Fibroblast of lung (primary cell): ENCODE data around the gene LGALS3BP. TPM values are rescaled to one million over a fixed set of nuclear protein-coding genes. Genes with fewer than 3 reads are reported as not detected.
"Not testable (repeated sequence)": the region's sequence is repeated elsewhere in the genome, so short reads cannot be mapped to it uniquely, and the experiment has no call there.

ENCODE experiments used
- DNase-seq, 2 donors: peaks; one replicate each; pipeline versions ENCODE4 v3.0.0 to v3.0.0-alpha.2; 2010; ENCODE audit warnings: low read depth in 2 of 2
- H2AFZ ChIP-seq: 2 replicates; pipeline ENCODE4 v1.5.1; 2012; ENCODE audit warnings: low read length, control low read depth, inconsistent platforms
- H3K27ac ChIP-seq: 2 replicates; pipeline ENCODE4 v1.5.1; 2011; ENCODE audit warnings: low read length, control low read depth; ENCODE audit not compliant: insufficient read depth
- H3K27me3 ChIP-seq: 2 replicates; pipeline ENCODE4 v1.5.1; 2011; ENCODE audit warnings: mild to moderate bottlenecking, low read length; ENCODE audit not compliant: control insufficient read depth, insufficient read depth
- H3K36me3 ChIP-seq: 2 replicates; pipeline ENCODE4 v1.5.1; 2011; ENCODE audit warnings: low read length; ENCODE audit not compliant: control insufficient read depth, insufficient read depth
- H3K4me1 ChIP-seq: 2 replicates; pipeline ENCODE4 v1.5.1; 2011; ENCODE audit warnings: low read length; ENCODE audit not compliant: control insufficient read depth, insufficient read depth; ENCODE audit errors: extremely low read depth
- H3K4me2 ChIP-seq: 2 replicates; pipeline ENCODE4 v1.5.1; 2011; ENCODE audit warnings: low read length, control low read depth; ENCODE audit not compliant: insufficient read depth; ENCODE audit errors: extremely low read depth
- H3K4me3 ChIP-seq, 4 experiments: fragments of 200-600 bp in 1 of 4; sonication (generic) in 1 of 4; replicated peaks in 1 of 4; 2 replicates each; pipeline ENCODE4 v1.5.1; 2011 to 2016; ENCODE audit warnings: low read length in 4 of 4, low read depth in 3 of 4, mild to moderate bottlenecking in 3 of 4, control low read depth in 2 of 4, inconsistent platforms in 1 of 4, mixed read lengths in 1 of 4; ENCODE audit not compliant: insufficient read depth in 1 of 4; ENCODE audit errors: control extremely low read depth in 1 of 4
- H3K79me2 ChIP-seq: 2 replicates; pipeline ENCODE4 v1.5.1; 2012; ENCODE audit warnings: mild to moderate bottlenecking, low read length, inconsistent platforms; ENCODE audit not compliant: control insufficient read depth, insufficient read depth
- H3K9ac ChIP-seq: 2 replicates; pipeline ENCODE4 v1.5.1; 2011; ENCODE audit warnings: mild to moderate bottlenecking, low read length, control low read depth; ENCODE audit not compliant: insufficient read depth
- H3K9me3 ChIP-seq: 2 replicates; pipeline ENCODE4 v1.5.1; 2012; ENCODE audit warnings: low read depth, low read length; ENCODE audit not compliant: control insufficient read depth, insufficient read depth
- H4K20me1 ChIP-seq: 2 replicates; pipeline ENCODE4 v1.5.1; 2011; ENCODE audit warnings: low read length; ENCODE audit not compliant: control insufficient read depth, insufficient read depth; ENCODE audit errors: extremely low read depth
- CTCF ChIP-seq, 2 donors: IDR thresholded peaks in 1 of 2; conservative IDR thresholded peaks in 1 of 2; 1 replicate in 1 of 2; 2 replicates in 1 of 2; pipeline ENCODE4 v1.5.1; 2011 to 2012; ENCODE audit warnings: low read length in 2 of 2, control low read depth in 1 of 2, inconsistent platforms in 1 of 2, low read depth in 1 of 2, mild to moderate bottlenecking in 1 of 2
- EZH2 ChIP-seq: IDR thresholded peaks from 2 replicates; pipeline ENCODE4 v1.5.1; 2012; ENCODE audit warnings: low read length, control low read depth, mild to moderate bottlenecking; ENCODE audit errors: missing control alignments
- polyA plus RNA-seq, 2 donors: library from polyadenylated mRNA; depleted of rRNA in 1 of 2; stranded (reverse) in 1 of 2; unstranded in 1 of 2; fragments of >200 nt; gene quantifications; 2 replicates each; pipeline ENCODE4 v1.2.1, GENCODE V29; 2011 to 2012; ENCODE audit warnings: missing spikeins in 1 of 2
- total RNA-seq: library from RNA; depleted of rRNA; stranded (reverse); fragments of >200 nt; gene quantifications from 2 replicates; pipeline ENCODE4 v1.2.1, GENCODE V29; 2014

LGALS3BP gene
- total and polyA plus RNA-seq, 2 donors (not counting 1 experiment from before 2014, with no cell fraction given), result 128 to 387 TPM

DNA sequence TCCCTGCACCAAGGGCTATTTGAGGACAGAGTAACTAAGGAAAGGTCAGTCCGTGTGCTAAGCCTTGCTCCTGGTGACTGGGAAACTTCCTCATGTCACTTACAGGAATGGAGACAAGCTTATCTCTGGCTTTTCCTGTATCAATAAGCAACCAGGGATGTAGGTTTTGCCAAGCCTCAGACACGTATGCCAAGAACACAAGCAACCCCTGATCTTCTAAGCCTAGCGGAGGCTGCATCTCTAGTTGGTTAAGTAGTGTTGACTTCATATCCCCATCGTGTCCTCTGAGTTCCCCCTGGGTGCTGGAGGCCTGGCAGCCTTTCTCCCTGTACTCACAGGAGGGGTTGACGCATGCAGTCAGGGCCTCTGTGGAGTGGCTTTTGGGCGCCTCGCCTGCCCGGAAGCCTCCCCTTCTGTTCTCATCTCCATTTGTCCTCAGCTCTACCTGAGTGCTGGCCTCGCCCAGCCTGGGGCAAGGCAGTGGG, 42.8 kb upstream of the LGALS3BP start:
- H4K20me1 ChIP-seq, result no peaks in the 10 kb centered on the region
- H3K4me1 ChIP-seq, result peaks cover 22% of the 10 kb centered on the region
- H3K4me2 ChIP-seq, result no peak overlapping the region
- no peaks in the 10 kb centered on the region for H3K36me3 ChIP-seq
- no peak overlapping the region for H3K4me3 ChIP-seq
- no peak for TF ChIP-seq CTCF (conservative IDR thresholded peaks at IDR 0.05 in 1 of 2, IDR thresholded peaks at IDR 0.05 in 1 of 2; ENCODE audit: low read depth in 1 of 2, low read length in 2 of 2)
- no peak for TF ChIP-seq EZH2
- no peak overlapping the region for H3K9ac ChIP-seq
- no peaks in the 10 kb centered on the region for H3K79me2 ChIP-seq
- DNase-seq, result no peak
- H3K27me3 ChIP-seq, result peaks cover 4% of the 10 kb centered on the region
- H3K9me3 ChIP-seq, result no peaks in the 10 kb centered on the region
- H2AFZ ChIP-seq, result no peak overlapping the region
- H3K27ac ChIP-seq, result no peak overlapping the region

DNA sequence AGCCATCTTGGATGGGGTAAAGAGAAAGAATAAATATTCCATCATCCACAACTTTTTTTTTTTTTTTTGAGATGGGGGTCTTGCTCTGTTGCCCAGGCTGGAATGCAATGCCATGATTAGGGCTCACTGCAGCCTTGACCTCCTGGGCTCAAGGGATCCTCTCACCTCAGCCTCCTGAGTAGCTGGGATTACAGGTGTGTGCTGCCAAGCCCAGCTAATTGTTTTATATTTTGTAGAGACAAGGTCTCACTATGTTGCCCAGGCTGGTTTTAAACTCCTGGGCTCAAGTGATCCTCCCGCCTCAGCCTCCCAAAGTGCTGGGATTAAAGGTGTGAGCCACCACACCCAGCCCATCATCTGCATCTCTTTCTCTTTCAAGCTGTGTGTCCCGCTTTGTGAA, 42.2 kb upstream of the LGALS3BP start:
- H2AFZ ChIP-seq, H3K27me3 ChIP-seq, H3K4me2 ChIP-seq, H4K20me1 ChIP-seq, H3K9me3 ChIP-seq, H3K27ac ChIP-seq, H3K9ac ChIP-seq, DNase-seq, H3K4me3 ChIP-seq, H3K36me3 ChIP-seq, H3K79me2 ChIP-seq: not testable (repeated sequence)
- H3K4me1 ChIP-seq, result peaks cover 16% of the 10 kb centered on the region

- no peak for DNase-seq
- H3K36me3 ChIP-seq, result no peaks in the 10 kb centered on the region
- no peak overlapping the region for H2AFZ ChIP-seq
- TF ChIP-seq CTCF (conservative IDR thresholded peaks at IDR 0.05 in 1 of 2, IDR thresholded peaks at IDR 0.05 in 1 of 2; ENCODE audit: low read depth in 1 of 2, low read length in 2 of 2), result no peak
- TF ChIP-seq EZH2, result no peak
- no peaks in the 10 kb centered on the region for H3K79me2 ChIP-seq
- no peak overlapping the region for H3K9ac ChIP-seq
- H3K4me2 ChIP-seq, result no peak overlapping the region
- H3K4me3 ChIP-seq, result no peak overlapping the region
- H3K27me3 ChIP-seq, result peaks cover 4% of the 10 kb centered on the region
- H4K20me1 ChIP-seq, result no peaks in the 10 kb centered on the region
- no peaks in the 10 kb centered on the region for H3K9me3 ChIP-seq
- H3K27ac ChIP-seq, result no peak overlapping the region
- H3K4me1 ChIP-seq, result peaks cover 11% of the 10 kb centered on the region
Measured at GRCh38 chr17:79020631-79021301, 41.0 kb upstream of the LGALS3BP start.
